Right lobe of liver (tissue), 6 donors: ENCODE measurements around the gene IL20RB. TPM values are rescaled to one million over a fixed set of nuclear protein-coding genes. Genes with fewer than 3 reads are reported as not detected.

ENCODE experiments used
- ATAC-seq, 4 donors: fragments of 200-7000 bp; cut with Tn5 transposase; one replicate each; pipeline ENCODE4 v1.9.1; 2020; ENCODE audit warnings: mild to moderate bottlenecking in 4 of 4, moderate library complexity in 4 of 4
- DNase-seq, 3 donors: peaks; one replicate each; pipeline ENCODE4 v3.0.0-alpha.2; 2020
- H3K27ac ChIP-seq, 3 donors: fragments of 200-600 bp; one replicate each; pipeline ENCODE4 v1.8.0; 2022
- H3K27me3 ChIP-seq, 2 donors: fragments of 200-600 bp; one replicate each; pipeline ENCODE4 v1.8.0; 2022
- H3K36me3 ChIP-seq, 4 donors: fragments of 200-600 bp; sonication (generic) in 1 of 4; one replicate each; pipeline versions ENCODE4 v1.5.1 to v1.8.0; 2017 to 2022; ENCODE audit warnings: control low read depth in 1 of 4
- H3K4me1 ChIP-seq, 4 donors: fragments of 200-600 bp; sonication (generic) in 1 of 4; one replicate each; pipeline versions ENCODE4 v1.5.1 to v1.8.0; 2017 to 2022; ENCODE audit warnings: control low read depth in 1 of 4
- H3K4me3 ChIP-seq, 3 donors: fragments of 200-600 bp; one replicate each; pipeline ENCODE4 v1.8.0; 2022
- H3K9me3 ChIP-seq, 4 donors: fragments of 200-600 bp; sonication (generic) in 1 of 4; one replicate each; pipeline versions ENCODE4 v1.5.1 to v1.8.0; 2017 to 2022; ENCODE audit warnings: control low read depth in 1 of 4
- CTCF ChIP-seq, 4 donors: fragments of 200-600 bp in 3 of 4; fragments of 450-650 bp in 1 of 4; IDR thresholded peaks; one replicate each; pipeline versions ENCODE4 v1.5.1 to v1.8.0; 2016 to 2022; ENCODE audit warnings: antibody characterized with exemption in 4 of 4, mild to moderate bottlenecking in 2 of 4
- POLR2A ChIP-seq: fragments of 450-650 bp; IDR thresholded peaks from one replicate; pipeline ENCODE4 v1.6.1; 2017; ENCODE audit warnings: antibody characterized with exemption, mild to moderate bottlenecking
- WGBS: methylation state at CpG from one replicate; pipeline ENCODE4 v1.1.6; 2018; ENCODE audit warnings: low coverage, low lambda C conversion rate; ENCODE audit not compliant: insufficient coverage; ENCODE audit errors: missing lambda C conversion rate; 5-methylcytosine and 5-hydroxymethylcytosine counted together
- intact Hi-C, 2 donors: fragments of 100-400 bp; cut with DNase I; formaldehyde crosslinking; loops; one replicate each; pipeline versions ENCODE4 v1.11.2 to v1.14.1; 2022
- total RNA-seq, 6 experiments: library from RNA; depleted of rRNA in 2 of 6; stranded (reverse); fragments of >200 nt in 2 of 6; fragmentation: NEBNext Ultra II Directional in 3 of 6; extraction: Animal tissue kit (Norgen Biotek cat#: 25700) in 3 of 6; gene quantifications; one replicate each; pipeline versions ENCODE4 v1.1.0 to v1.2.4, GENCODE V29; 2016 to 2023
- donor health status: DM: no; HTN: yes; CAD: no.
- donor health status: DM: no; HTN: no; CAD: no.
- donor health status: DM: no; HTN: no; CAD: no.
- donor health status: DM: no; HTN: yes; CAD: no.
- donor health status: DM: no; HTN: yes; CAD: no.

The IL20RB gene
- total RNA-seq, 6 experiments from 2014 or later: 0.30 to 6.6 (median 0.52) TPM

DNA sequence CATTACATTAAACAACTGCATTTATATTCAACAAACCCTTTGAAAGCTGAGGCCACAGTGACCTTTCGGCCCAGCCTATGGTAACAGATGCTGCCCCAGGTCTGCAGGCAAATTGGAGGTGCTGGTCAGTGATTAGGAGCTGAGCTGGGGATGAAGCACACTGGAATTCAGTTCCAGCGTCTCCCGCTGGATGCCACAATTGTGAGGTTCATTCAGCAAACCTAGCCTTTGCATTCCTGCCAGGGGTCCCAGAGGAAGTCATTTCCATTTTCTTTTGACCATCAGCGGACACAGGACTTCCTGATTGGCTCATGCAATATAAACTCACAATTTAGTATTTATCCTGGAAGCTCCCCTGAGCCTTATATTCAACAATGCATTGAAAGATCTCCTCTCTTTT, 89.5 kb downstream of the IL20RB start:
- DNase-seq (no peak), ATAC-seq (no peak)
- Histone ChIP-seq H3K27ac (no peak overlapping the region), H3K4me3 (no peak overlapping the region), H3K9me3 (no peaks in the 10 kb centered on the region), H3K27me3 (no peaks in the 10 kb centered on the region), H3K36me3 (no peaks in the 10 kb centered on the region), H3K4me1 (no peaks in the 10 kb centered on the region)
- TF ChIP-seq POLR2A: no peak
- no peak for TF ChIP-seq CTCF (IDR thresholded peaks at IDR 0.05)
- WGBS: 73% methylated on average over 2 of the region's 4 CpGs
- intact Hi-C loops: no loop called here

GRCh38 chr3:137050281-137050680, 92.5 kb downstream of the IL20RB start:
- Histone ChIP-seq H3K9me3 (no peaks in the 10 kb centered on the region), H3K27ac (no peak overlapping the region), H3K27me3 (no peaks in the 10 kb centered on the region), H3K36me3 (no peaks in the 10 kb centered on the region), H3K4me1 (no peaks in the 10 kb centered on the region), H3K4me3 (no peak overlapping the region)
- DNase-seq: no peak
- no peak for ATAC-seq
- no peak for TF ChIP-seq POLR2A
- no peak for TF ChIP-seq CTCF (IDR thresholded peaks at IDR 0.05)
- 49% methylated on average over 3 of the region's 3 CpGs for WGBS
- intact Hi-C loops: no loop called here

- intact Hi-C loops: no loop called here
- 72% methylated on average over 1 of the region's 1 CpG for WGBS
- H3K4me1 ChIP-seq: no peaks in the 10 kb centered on the region
- H3K27me3 ChIP-seq: no peaks in the 10 kb centered on the region
- DNase-seq (no peak), ATAC-seq (no peak)
- TF ChIP-seq POLR2A: no peak
- no peak for TF ChIP-seq CTCF (IDR thresholded peaks at IDR 0.05)
- no peaks in the 10 kb centered on the region for H3K36me3 ChIP-seq
- no peak overlapping the region for H3K27ac ChIP-seq
- no peak overlapping the region for H3K4me3 ChIP-seq
- H3K9me3 ChIP-seq: no peaks in the 10 kb centered on the region
Observed at GRCh38 chr3:137052298-137052697, 94.5 kb downstream of the IL20RB start.

Other genes starting within 250 kb of the IL20RB start
- gene STAG1, start 205.6 kb upstream of the IL20RB start, total RNA-seq: 10 to 100 TPM in 5 of 6 experiments, 1 to 10 TPM in 1; 8.2 to 18.5 (median 12.7) TPM
- 1 to 10 TPM in 3 of 6 experiments, under 1 TPM in 3; 0.51 to 2.7 (median 1.7) TPM for gene SLC35G2, start 138.9 kb upstream of the IL20RB start, total RNA-seq
- gene NCK1, start 95.8 kb upstream of the IL20RB start, total RNA-seq: 10 to 100 TPM; 21.4 to 27.0 (median 23.7) TPM